Midbrain (tissue), 1 donor: ENCODE results near the gene CRIP2.
A peak's percentile ranks its signal among the peaks of the same experiment; 100 is the strongest.

ENCODE experiments used
- DNase-seq: peaks from one replicate; lab custom pipeline; 2025; lab: John Stamatoyannopoulos, UW

The CRIP2 gene

GRCh38 chr14:105464501-105464900, 10.1 kb upstream of the CRIP2 start:
- no peak for DNase-seq

DNA sequence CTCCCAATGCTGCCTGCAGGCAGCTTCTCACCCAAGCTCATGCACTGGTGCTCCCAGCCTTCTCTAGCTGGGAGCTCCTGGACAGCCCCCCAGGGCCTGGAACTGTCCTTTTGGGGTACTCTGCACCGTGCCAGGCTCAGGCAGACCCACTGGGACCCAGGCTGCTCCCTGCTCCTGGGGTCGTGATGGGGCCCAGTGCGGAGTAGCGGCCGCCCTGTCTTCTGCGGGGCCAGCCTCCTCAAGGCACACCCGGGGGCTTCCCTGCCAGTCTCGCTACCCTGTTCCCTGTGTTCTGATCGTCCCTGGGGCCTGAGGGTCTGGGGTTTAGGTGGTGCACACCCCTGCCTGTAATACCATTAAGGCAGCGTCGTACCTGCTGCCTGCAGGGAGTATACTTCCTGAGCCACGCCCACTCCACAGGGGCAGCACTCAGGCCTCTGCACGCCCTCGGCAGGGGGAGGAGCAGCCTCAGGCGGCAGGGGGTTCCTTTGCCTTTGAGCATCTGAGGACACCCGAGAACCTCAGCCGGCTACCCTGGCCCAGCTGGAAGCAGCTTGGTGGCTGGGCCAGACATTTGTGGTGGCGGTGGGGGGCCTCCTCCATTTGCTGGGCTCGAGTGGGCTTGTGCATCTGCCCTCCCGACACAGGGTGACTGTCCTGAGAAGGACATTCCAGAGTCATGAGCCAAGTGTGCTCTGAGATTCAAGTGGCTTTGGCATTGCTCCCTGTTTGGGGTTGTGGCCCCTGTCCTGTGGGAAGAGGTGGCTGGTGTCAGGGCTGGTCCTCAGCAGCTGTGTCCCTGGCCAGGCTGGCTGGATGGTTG, 9.2 kb upstream of the CRIP2 start:
- DNase-seq: no peak

DNA sequence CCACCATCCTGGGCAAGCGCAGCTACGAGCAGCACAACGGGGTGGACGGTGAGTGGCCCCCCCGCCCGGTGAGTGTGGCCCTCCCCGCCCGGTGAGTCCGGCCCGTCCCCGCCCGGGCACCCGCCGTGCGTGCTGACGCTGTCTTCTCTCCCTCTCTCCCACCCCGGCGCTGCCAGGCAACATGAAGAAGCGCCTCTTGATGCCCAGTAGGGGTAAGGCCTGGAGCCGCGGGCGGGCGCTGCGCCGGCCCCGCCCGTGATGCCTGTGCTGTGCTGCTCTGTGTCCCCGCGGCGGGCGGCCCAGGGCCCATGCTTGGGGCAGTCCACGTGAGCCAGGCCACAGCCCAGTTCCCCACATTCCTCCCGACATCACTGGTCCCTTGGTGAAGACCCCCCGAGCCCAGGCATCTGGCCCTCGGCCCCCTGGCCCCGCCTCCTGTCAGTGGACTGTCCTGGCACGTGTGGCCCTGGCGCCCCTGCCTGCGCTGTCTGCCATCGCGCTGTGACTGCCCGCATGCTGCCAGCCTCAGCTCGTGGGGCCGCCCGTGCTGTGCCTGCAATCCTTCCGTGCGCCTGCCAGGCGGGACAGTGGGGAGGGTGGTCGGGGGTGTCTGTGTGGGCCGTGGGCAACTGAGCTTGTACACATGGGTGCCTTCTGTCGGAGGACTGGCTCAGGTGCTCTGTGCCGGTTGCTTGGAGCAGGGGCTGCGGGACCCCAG, 7.9 kb upstream of the CRIP2 start:
- no peak for DNase-seq

GRCh38 chr14:105467249-105467941, 7.2 kb upstream of the CRIP2 start:
- DNase-seq: no peak

DNA sequence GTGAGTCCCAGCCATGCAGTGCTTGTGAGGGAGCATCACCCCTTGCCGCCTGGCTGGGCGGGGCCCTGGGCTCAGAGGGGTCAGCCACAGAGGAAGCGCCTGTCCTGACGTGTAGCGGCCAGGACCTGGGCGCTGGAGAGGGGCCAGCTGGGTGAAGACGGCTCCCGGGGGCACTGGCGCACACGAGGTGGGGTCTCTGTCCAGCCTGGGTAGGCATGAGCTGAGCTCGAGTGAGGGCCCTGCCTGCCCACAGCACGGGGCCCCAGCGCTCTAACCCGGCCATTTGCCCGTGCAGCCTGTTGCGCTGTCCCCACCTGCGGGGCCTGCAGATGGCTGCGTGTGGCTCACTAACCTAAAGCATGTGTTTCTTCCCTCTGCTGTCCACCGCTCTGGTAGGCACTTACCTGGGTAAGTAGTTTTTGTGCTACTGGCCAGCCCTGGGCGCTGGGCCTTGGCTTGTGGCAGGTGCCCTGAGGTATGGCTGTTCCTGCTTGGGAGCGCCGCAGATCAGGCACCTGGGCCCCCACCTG, 6.6 kb upstream of the CRIP2 start:
- no peak for DNase-seq

GRCh38 chr14:105468621-105469241, 5.9 kb upstream of the CRIP2 start:
- DNase-seq: peak; percentile 58

GRCh38 chr14:105469456-105470349, 4.9 kb upstream of the CRIP2 start:
- no peak for DNase-seq

DNA sequence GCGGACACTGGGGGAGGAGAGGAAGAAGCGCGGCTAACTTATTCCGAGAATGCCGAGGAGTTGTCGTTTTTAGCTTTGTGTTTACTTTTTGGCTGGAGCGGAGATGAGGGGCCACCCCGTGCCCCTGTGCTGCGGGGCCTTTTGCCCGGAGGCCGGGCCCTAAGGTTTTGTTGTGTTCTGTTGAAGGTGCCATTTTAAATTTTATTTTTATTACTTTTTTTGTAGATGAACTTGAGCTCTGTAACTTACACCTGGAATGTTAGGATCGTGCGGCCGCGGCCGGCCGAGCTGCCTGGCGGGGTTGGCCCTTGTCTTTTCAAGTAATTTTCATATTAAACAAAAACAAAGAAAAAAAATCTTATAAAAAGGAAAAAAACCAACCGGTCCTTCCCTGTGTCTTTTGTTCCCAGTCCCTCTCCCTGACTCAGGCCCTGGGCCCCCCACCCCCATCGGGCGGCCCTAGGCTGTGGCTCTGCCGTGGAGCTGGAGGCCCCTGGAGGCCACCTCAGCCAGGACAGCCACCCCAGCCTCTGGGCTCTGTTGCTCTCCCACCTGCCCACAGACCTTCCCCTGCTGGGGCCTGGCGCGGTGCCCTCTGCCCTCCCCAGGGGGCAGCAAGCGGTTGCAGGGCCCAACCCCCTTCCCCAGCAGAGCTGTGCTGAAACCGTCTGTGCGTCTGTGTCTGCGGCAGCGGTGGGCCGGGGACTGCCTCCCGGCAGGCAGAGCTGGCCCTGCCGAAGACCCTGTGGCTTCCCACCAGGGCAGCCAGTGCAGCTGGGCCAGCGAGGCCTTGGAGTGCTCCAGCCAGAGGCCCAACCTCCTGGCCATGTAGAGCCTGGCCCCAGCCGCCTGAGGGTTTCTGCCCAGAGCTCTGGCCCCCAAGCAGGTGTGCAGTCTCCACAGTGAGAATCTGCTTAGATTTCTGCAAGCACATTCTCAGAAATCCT, 4.0 kb upstream of the CRIP2 start:
- DNase-seq: no peak

GRCh38 chr14:105471297-105471821, 3.3 kb upstream of the CRIP2 start:
- DNase-seq: no peak

DNA sequence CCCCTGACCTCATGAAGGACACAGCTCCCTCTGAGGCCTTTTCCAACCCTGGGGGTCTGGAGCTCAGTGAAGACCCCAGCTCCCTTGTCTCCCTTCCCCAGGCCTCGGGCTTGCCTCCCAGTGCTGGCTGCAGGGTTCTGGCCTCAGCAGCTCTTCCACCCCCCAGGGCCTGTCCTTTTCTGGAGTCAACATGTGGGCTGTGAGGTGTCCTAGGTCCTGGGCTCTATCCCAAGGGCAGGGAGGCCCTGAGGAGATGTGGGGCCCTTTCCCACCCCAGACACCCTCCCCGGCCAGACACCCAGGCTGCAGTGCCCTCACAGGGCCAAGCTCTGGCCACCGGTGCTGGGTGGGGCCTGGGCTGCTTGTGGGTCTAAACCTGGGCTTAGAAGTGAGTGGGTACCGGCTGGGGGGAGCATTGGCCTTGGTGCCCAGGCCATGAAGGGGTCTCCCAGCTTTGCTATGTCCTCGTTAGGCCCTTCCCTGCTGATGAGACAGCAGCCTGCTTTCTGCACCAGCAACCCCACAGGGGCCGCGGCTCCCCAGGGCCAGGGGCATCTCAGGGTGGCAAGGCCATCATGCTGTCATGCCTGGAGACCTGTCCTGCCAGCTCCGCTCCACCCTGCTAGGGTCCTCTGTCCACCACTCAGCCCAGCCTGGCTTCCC, 2.7 kb upstream of the CRIP2 start:
- DNase-seq: no peak

GRCh38 chr14:105472486-105472991, 2.1 kb upstream of the CRIP2 start:
- DNase-seq: no peak

- DNase-seq: no peak
Measured at GRCh38 chr14:105473033-105473676, 1.5 kb upstream of the CRIP2 start.

GRCh38 chr14:105473677-105474482, 741 bp upstream of the CRIP2 start:
- DNase-seq: peak; percentile 32

DNA sequence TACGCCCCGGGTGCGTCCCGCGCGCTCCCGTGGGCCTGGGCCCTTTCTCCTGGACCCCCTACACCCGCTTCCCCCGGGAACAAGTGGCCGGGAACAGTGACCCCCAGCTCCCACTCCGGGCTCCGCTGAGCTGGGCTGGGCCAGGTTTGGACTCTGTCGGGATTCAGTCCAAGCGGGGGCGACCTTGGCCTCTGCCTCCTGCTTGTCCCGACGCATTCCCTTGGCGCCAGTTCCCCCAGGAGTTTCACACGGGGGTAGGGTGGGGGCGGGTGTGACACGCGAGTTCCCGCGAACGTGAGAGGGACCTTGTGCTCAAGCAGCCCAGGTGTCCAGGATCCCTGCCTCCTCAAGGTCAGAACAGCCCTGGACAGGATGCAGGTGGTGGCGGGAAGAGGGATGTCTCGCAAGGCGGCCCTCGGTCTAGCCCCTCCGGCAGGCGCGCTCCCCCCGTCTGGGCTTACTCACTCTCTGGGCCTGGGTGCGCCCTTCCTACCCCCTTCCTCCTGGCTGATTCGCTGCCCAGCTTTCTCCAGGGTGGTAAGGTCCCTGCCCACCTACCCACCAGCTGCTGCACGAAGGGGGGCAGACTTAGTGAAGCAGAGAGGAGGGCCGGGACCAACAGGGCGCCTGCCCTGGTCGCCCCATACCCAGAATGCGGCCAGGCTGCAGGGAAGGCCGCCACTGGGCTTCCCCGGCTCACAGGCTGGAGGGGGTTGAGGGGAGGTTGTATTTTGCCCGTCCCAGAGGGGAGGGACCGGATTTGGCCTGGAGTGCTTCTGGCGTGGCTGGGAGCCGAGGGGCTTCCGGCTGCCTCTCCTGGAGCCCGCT, 862 bp downstream of the CRIP2 start:
- DNase-seq: no peak

DNA sequence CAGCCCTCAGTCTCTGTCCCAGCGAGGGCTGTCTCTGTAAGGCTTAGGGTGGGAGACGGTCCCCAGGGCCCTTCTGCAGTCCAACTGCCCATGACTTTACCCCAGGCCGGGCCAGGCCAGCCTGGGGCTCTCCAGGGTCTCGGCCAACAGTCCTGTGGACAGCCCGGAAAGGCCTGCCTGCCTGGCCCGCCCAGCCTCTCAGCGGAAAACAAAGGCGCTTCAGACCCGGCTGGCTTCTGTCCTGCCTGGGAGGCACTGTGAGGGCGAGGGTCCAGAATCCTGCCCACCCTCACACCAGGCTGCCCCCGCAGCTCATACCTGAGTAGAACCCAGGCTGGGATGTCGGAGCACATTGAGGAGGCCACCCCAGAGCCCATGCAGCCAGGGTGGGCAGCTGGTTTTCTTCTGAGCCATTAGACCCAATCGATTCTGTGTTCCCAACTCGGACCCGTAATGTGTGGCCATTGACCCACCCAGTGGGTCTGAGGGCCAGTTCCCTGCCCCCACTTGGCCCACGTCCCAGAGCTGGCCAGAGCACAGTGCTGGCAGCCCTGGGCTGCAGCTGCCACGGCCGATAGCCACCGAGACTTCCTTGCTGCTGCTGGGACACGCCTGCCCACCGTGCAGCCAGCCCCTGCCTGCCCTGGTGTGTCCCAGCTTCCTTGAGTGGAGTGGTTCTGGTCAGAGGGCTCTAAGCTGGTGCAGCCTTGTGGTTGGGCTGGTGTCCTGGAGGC, 1.6 kb downstream of the CRIP2 start:
- DNase-seq: peak; percentile 89
